Superior temporal gyrus (tissue), 1 donor: ENCODE data around the gene ATP8B2.
"Not testable (repeated sequence)": the region's sequence is repeated elsewhere in the genome, so short reads cannot be mapped to it uniquely, and the experiment has no call there.

ENCODE experiments used
- DNase-seq: peaks from one replicate; pipeline ENCODE4 v3.0.0-alpha.2; 2016; ENCODE audit errors: extremely low spot score

Gene ATP8B2

DNA sequence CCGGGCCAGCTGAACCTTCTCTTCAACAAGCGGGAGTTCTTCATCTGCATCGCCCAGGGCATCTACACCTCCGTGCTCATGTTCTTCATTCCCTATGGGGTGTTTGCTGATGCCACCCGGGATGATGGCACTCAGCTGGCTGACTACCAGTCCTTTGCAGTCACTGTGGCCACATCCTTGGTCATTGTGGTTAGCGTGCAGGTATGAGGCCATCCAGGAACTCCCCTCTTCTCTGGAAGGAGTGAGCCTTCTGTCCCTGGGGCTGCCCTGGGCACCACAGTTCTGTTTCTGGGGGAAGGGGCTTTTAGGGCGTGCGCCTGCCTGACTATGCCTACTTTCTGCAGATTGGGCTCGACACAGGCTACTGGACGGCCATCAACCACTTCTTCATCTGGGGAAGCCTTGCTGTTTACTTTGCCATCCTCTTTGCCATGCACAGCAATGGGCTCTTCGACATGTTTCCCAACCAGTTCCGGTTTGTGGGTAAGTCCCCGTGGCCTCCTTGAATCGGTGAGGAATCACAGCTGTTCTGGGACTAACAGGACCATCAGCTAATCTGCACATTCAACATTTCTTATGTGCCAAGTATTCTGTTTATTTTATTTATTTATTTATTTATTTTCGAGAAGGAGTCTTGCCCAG lies 21.1 kb downstream of the ATP8B2 start:
- no peak for DNase-seq

DNA sequence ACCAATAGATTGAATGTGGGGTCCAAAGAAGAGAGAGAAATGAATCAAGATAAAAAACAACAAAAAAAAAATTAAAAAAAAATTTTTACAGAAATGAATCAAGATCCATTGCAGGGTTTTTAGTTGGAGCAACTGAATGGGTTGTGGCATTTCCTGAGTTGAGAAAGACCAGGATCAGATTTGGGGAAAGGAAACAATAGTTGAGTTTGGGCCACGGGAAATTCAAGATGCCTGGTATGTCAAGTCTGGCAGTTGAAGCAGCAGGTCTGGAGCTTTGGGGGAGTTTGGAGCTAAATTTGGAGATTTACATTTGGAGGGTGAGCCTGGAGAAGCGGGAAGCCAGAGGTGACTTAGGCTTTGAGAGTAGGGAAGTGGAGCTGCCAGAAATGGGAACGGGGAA lies 22.6 kb downstream of the ATP8B2 start:
- no peak for DNase-seq

DNA sequence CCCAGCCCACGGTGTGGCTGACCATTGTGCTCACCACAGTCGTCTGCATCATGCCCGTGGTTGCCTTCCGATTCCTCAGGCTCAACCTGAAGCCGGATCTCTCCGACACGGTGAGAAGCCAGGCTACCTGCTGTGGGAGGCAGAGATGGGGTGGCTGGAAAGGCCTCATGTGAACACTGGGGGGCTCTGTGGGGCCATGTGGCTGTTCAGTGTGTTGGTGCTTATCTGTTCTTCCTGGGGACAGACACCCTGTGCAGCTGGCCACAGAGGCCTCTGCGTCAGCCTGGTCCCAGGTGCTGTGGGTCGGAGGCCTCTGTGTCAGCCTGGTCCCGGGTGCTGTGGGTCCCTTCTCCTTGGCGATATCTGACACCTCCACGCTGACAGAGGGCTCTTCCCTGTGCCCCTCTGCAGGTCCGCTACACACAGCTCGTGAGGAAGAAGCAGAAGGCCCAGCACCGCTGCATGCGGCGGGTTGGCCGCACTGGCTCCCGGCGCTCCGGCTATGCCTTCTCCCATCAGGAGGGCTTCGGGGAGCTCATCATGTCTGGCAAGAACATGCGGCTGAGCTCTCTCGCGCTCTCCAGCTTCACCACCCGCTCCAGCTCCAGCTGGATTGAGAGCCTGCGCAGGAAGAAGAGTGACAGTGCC lies 23.2 kb downstream of the ATP8B2 start:
- DNase-seq: no peak

DNA sequence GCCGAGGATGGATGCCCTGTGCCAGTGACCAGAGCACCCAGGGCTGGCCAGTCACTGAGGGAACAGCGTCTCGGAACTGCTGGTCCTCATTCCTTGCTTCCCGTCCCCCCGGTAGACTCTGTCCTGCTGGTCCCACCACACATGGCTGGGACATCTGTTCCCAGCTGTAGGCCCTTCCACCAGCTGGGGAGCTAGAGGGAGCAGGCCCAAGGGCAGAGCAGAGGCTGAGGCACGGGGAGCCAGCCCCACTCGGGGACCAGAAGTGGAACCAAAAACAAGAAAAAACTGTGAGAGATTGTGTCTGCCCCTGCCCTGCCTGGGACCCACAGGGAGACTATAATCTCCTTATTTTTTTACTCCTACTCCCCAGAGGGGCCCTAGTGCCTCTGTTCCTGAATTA lies 23.8 kb downstream of the ATP8B2 start:
- no peak for DNase-seq

DNA sequence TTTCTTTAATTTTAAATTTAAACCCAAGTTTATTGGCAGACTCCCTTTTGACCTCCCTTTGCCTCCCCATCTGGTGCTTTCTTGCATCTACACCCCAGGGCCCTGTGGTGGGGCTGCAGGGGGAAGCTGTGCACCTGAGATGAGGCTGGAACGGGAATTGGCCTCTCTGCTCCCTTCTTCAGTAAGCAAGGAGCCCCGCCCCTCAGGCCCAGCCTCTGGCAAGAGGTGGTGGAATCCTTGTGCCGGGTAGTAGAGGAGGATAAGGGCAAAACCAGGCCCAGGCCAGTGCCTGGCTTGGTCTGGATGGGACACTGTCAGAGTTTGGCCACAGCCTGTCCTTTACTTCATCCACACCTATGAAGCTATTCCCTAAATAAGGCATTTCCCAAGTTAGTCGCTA lies 25.1 kb downstream of the ATP8B2 start:
- no peak for DNase-seq

DNA sequence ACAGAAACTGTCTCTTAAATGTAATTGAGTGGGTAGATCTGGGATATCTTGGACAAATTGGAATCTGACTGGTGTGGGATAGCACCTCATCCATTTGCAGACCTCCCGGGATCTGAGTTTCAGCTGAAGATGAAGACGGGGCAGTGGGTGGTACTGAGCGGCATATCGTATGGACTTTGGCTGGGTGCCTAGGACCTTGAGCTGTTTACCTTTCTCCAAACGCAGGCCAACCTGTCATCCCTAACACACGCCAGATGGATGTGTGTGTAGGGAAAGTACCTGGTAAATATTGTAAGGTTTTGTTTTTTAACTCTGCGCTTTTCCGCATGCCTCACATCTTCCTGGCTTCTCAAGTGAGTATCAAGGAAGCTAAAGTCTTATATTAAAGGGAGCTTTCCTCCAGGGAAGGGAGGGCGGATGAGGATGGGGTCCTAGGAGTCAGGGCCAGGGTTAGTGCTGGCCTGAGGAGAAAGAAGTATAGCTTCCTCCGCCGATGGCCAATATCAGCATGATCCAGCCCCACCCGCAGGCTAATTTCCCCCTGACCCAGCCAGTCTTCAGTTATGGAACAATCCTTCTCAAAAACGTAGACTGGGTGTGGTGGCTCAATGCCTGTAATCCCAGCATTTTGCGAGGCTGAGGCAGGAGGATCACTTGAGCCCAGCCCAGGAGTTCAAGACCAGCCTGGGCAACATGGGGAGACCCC lies 26.2 kb downstream of the ATP8B2 start:
- DNase-seq: no peak

DNA sequence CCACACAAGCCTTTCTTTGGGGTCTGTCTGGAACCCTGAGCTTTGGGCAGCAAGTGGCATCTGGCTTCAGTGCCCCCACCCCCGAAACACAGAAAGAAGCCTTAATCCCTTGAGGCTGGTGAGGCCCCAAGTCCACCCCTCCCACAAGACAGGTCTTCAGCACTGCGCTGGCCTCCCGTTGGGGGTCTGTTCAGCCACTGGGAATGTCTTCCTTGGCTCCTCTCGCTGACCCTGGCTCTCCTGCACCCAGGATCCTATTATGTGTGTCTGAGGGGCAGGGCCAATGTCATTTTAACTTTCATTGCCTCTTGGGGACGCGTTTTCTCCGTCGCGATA lies 26.9 kb downstream of the ATP8B2 start:
- DNase-seq: no peak

DNA sequence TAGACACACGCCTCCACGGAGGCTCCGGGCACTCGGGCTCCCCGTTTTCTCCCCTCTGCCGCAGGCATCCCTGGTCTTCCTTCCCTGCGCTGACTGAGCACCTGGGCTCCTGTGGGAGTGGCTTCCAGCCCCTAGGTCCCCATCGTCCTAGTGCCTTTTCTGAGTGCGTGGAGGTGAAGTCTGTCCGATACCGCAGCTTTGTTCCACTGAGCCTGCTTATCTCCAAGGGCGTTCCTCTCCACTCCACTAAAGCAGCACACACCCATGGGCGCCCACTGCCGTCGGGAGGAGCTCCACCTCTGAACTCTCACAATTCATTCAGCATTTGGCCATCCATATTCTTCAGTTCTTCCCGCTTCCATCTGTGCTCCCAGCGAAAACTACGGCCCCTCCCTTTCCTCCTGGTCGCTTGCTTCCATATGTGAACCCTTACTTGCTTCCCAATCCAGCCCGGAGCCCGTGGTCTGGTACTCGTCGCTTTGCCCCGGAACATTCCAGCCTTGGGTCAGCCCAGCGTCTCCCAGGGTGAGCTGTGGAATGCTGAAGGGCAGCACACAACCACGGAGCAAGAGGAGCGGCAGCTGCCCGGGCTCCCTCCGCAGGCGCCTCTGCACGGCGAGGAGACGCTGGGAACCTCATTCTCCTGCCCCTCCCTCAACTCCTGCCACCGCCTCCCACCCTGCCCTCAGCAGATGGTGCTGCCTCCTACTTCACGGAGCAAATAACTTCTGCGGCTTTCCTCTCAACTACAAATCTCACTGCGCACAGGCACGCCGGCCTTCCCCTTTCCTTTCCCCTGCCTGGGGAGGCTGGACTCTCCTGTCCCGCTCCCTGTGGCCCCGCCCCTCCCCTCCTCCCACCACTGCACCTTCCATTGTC lies 27.5 kb downstream of the ATP8B2 start:
- DNase-seq: no peak

DNA sequence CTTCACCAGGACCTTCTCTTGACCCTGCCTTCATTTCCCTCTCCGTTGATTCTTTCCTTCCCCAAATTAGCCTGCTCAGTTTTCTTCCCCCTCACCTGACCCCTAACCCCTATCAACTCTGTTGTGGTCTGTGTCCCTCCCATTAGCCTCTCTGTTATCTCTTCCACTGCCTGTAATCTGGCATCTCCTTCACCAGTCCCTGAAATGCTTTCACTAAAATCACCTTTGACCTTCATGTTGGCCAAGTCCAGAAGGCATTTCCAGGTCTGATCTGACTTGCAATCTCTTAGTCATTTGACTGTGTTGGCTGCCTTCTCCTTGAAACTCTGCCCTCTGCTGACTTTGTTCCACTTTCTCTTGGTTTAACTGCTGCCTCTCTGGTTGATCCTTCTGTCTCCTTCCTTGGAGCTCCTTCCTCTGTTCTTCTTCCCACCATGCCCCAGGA lies 28.2 kb downstream of the ATP8B2 start:
- no peak for DNase-seq

DNA sequence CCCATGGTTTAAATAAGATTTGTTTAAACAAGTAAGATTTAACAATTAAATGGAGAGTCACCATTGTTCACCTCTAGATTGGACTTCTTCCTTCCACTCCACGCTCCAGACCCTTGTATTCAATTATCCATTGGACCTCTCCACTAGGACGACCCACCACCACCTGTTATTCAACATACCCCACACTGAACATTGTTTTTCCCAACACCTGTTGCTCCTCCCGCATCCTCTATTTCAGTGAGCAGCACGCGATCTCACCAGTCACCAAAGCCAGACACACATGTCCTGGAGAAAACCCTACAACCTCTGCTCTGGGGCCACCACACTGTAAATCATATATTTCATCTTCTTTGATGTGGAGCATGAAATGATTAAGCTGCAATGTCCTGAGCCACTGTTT lies 28.6 kb downstream of the ATP8B2 start:
- no peak for DNase-seq

DNA sequence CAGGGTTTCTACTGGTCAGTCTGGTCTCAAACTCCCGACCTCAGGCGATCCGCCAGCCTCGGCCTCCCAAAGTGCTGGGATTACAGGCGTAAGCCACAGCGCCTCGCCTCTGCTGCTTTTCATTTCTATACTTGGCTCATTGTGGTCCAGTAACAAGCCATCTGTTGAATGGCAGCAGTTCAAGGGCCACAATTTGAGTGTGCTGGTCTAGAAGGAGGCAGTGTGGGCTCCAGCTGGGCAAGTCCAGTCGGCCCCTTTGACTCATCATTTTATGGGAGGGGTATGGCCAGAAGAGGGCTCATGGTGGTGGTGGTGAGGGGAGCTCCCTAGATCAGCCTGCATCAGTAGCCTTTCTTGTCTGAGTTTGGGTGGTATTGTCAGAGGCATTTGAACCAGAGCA lies 33.2 kb downstream of the ATP8B2 start:
- DNase-seq: no peak

DNA sequence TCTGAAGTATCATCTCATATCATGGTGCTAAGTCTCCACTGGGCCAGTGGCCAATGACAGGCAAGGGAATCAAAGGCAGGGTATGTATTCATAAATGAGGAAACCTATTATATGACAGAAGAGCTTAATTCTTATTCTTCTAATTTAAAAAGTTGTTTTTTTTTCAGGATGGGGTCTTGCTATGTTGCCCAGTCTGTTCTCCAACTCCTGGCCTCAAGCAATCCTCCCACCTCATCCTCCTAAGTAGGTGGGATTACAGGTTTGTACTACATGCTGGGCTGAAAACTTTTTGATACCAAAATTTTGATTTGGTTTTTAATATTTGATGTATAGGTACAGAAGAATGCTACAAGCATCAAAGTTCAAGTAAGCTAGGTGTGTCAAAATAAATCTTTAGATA lies 35.0 kb downstream of the ATP8B2 start:
- DNase-seq: no peak

DNA sequence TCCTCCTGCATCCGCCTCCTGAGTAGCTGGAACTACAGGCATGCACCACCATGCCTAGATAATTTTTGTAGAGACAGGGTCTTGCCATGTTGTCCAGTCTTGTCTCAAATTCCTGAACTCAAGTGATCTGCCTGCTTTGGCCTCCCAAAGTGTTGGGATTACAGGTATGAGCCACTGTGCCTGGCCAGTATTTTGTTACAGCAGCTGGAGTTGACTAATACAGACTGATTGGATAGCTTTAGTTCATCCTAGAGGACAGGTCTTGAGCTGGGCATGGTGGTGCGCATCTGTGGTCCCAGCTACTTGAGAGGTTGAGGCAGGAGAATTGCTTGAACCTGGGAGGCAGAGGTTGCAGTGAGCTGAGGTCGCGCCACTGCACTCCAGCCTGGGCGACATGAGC lies 35.6 kb downstream of the ATP8B2 start:
- DNase-seq: not testable (repeated sequence)

DNA sequence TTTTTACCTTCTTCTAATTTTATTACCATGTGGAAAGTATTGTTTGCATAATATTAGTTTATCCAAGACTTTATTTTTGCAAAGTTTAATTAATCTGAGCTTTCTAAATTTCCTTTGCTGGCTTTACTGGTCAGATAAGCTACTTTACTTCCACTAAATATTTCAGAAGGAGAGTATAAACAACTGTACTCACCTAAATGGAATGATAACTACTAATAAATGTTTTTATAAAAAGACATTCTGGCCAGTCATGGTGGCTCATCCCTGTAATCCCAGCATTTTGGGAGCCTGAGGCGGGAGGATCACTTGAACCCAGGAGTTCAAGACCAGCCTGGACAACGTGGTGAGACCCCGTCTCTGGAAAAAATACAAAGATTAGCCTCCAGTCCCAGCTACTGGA lies 36.0 kb downstream of the ATP8B2 start:
- no peak for DNase-seq

DNA sequence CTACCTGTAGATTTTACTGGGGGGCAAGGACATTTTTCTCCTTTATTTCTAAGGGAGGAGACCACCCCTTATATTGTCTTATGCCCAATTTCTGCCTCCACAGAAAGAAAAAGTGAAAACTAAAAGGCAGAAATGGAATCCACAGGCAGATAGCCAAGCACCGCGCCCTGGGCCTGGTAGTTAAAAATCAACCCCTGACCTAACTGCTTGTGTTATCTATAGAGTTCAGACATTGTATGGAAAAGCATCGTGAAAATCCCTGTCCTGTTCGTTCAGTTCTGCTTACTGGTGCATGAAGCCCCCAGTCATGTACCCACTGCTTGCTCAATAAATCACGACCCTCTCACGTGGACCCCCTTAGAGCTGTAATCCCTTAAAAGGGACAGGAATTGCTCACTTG lies 46.1 kb downstream of the ATP8B2 start:
- no peak for DNase-seq

DNA sequence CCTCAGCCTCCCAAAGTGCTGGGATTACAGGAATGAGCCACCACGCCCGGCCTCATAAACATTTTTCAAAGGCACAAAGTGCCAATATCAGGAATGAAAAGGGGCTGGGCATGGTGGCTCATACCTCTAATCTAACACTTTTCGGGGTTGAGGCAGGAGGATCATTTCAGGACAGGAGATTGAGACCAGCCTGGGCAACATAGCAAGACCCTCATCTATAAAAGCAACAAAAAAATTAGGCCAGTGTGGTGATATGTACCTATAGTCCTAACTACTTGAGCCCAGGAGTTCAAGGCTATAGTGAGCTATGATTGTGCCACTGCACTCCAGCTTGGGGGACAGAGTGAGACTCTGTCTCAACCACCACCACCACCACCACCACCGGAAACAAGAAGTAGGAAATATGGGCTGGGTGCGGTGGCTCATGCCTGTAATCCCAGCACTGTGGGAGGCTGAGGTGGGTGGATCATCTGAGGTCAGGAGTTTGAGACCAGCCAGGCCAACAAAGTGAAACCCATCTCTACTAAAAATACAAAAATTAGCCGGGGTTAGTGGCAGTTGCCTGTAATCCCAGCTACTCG lies 48.5 kb downstream of the ATP8B2 start:
- not testable (repeated sequence) for DNase-seq

DNA sequence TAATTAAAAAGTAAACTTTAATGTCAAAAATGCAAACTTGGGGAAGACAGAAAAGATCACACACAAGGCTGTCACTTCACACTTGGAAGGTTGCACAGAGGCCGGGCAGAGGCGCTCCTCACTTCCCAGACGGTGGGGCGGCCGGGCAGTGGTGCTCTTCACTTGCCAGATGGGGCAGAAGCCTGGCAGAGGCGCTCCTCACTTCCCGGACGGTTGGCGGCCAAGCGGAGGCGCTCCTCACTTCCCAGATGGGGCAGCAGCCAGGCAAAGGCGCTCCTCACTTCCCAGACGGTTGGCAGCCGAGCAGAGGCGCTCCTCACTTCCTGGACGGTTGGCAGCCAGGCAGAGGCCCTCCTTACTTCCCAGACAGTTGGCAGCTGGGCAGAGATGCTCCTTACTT lies 54.0 kb downstream of the ATP8B2 start:
- DNase-seq: no peak

DNA sequence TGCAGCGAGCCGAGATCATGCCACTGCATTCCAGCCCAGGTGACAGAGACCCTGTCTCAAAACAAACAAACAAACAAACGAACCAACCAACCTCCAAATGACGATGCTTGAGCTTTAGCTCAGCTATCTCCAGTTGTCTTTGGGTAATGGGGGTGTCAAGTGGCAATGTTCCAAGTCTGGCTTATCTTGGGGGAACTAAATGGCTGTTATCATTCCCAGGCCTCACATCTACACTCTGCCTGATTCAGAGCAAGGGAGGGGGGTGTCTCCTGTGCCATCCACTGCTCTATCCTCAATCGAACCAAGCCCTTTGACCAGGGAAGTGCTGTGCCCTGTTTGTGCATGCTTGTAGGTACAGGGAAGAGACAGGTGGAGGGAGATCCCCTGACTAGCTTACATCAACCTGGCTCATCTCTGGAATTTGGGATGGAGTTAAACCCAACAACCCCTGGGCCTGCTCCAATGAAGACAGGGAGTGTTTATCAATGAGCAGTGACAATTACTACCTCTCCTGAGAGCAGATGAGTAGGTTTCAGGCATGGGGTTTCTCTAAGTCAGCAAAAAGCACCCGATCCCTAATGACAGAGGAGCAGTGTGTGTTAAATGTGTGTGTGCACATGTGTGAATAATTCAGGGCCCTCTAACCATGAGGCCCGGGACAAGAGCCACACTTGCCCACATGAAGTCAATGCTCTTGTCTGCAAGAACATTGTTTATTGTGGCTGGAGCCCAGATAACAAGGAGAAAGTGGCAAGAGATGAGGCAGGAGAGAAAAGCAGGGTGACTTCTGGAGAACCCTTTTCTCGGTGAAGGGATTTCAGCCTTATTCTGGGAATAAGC lies 59.5 kb downstream of the ATP8B2 start:
- no peak for DNase-seq

DNA sequence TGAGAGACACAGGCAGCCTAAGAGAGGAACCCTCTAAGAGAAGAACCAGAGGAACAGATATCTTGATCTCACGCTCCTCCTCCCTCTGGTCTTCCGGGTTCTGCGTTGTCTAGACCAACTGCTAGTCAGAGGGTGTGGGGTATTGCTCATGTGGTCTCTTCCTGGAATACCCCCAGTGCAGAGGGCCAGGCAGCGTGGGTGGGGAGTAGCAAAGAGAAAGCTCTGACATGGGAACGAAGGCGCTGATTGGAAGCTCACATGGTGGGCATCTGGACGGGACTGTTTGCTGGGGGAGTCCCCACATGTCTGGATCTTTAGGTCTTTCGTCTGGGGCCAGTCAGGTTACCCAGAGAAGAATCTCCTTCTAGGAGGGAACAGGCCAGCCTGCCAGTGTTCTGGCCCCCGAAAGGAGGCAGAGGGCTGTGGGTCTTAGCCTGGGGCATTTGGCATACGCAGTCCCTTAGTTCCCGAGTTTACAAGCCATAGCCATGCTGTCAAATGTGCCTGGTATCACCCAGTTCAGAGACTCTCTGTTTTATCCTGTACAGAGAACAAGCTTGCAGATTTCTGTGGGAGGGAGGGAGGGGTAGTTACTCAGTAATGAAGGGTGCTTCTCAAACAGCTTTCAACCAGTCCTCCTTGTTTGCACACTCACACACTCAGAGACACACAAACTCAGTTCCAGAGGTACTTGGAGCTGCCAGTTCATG lies 61.5 kb downstream of the ATP8B2 start:
- DNase-seq: no peak

DNA sequence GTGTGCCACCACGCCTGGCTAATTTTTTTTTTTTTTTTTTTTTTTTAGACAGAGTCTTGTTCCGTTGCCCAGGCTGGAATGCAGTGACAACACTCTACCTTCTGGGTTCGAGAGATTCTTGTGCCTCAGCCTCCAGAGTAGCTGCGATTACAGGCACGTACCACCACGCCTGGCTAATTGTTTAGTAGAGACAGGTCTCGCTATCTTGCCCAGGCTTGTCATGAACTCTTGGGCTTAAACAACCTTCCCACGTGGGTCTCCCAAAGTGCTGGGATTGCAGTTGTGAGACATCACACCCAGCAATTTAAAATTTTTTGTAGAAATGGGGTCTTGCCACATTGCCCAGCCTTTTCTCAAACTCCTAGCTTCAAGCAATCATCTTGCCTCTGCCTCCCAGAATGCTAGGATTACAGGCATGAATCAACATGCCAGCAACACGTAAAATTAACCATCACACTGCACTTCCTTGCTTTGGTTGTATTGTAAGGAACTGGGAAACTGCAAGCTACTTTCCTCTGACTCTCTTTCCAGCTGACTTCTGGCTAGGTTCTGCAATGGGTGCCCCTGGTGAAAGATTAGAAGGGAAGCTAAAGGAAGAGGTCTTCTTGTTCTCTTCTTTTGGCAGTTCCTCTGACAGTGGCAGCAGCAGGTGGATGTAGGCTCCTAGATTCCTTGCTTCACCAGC lies 65.9 kb downstream of the ATP8B2 start:
- DNase-seq: no peak
